GM12873 (cell line): ENCODE data around the gene DISC1.

Source experiments
- TF ChIP-seq, protein P1 (sequence below): IDR thresholded peaks from 2 replicates; pipeline ENCODE4 v1.5.1; 2012; ENCODE audit warnings: low read depth, mild to moderate bottlenecking, moderate library complexity, low read length, control low read depth; ENCODE audit not compliant: insufficient read depth; ENCODE audit errors: missing control alignments

Gene DISC1

DNA sequence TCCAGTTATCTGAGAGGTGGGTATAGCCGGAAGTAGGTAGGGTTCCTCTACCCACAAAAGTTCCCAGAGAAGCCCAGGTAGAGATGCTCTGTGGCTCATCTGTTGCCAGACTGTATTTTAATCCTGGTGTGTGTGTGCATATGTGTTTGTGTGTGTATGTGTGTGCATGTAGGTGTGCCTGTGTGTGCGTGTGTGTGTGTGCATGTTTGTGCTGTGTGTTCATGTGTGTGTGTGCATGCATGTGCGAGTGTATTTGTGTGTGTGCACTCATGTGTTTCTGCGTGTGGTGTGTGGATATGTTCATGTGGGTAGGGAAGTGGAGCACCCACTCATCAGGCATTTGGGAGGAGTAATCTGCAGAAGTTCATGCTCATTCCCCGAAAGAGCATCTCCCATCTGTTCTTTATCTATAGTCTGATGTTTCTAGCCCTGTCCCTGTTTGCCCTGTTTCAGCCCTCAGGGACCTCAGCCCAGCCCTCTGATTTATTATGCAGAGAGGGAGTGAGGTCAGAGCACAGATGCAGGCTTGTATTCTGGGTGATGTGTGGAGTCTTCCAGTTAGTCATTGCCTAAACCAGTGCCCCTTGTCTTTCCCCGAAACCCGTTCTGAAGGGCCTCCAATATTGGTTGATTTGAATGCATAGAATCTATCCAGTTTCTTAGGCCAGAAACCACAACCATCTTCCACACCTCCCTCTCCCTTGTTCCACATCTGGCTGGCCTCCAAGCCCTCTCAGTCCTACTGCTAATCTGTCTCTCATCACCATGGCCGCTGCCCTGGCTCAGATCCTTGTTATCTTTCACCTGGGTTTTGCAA, 69.1 kb downstream of the DISC1 start:
- TF ChIP-seq, protein P1, sequence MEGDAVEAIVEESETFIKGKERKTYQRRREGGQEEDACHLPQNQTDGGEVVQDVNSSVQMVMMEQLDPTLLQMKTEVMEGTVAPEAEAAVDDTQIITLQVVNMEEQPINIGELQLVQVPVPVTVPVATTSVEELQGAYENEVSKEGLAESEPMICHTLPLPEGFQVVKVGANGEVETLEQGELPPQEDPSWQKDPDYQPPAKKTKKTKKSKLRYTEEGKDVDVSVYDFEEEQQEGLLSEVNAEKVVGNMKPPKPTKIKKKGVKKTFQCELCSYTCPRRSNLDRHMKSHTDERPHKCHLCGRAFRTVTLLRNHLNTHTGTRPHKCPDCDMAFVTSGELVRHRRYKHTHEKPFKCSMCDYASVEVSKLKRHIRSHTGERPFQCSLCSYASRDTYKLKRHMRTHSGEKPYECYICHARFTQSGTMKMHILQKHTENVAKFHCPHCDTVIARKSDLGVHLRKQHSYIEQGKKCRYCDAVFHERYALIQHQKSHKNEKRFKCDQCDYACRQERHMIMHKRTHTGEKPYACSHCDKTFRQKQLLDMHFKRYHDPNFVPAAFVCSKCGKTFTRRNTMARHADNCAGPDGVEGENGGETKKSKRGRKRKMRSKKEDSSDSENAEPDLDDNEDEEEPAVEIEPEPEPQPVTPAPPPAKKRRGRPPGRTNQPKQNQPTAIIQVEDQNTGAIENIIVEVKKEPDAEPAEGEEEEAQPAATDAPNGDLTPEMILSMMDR, result no peak

- TF ChIP-seq, protein P1, result no peak
Observed at GRCh38 chr1:231699784-231700183, 73.2 kb downstream of the DISC1 start.

DNA sequence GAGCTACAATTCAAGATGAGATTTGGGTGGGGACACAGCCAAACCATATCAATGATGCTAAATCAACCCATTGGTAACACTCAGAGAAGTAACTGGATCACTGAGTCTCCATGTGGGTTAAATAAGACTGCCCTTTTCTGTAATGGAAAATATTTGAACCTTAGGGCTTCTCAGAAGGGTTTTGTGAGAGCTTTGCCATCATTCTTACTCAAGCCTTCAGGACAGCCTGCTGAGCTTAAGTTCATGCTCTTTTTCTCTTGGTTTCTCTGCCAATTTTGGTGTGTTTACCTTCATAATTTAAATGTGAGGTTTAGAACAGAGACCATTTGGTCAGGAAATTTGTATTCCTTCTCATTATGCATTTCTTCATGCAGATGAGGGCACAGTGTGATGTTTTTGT, 74.7 kb downstream of the DISC1 start:
- TF ChIP-seq, protein P1, result no peak

DNA sequence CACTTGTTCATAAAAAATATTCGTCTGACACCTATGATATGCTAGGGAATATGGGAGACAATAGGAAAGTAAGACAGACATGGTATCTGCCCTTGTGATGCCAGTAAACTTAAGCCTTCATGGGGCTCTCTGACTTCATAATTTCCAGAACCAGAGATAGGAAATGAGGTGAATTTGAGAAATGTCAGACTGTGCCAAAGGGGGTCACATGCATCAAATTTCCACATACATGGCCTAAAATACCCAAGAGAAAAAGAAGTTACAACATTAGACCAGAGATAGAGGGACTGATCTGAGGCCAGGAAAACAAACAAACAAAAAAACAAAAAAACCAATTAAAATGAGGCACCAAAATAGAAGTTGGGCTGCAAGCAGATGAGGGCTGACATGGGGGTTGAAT, 75.7 kb downstream of the DISC1 start:
- TF ChIP-seq, protein P1, result no peak

DNA sequence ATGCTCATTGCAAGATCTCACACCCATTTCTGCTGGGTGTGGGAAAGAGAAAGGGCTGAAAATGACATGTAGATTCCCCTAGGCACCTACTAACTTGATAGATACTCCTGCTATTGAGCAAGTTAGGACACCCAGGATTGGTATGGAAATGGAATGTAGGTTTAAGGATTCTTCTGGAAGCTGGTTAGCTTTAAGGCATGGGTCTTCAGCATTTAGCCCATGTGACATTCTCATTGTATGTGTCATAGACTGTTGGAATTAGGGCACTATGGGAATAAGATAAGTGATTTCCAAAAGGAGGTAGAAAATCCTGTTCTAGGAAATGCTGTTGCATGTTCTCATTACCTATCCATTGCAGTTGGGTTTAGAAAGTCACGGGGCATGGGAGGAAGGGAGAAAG, 76.2 kb downstream of the DISC1 start:
- TF ChIP-seq, protein P1, result no peak

DNA sequence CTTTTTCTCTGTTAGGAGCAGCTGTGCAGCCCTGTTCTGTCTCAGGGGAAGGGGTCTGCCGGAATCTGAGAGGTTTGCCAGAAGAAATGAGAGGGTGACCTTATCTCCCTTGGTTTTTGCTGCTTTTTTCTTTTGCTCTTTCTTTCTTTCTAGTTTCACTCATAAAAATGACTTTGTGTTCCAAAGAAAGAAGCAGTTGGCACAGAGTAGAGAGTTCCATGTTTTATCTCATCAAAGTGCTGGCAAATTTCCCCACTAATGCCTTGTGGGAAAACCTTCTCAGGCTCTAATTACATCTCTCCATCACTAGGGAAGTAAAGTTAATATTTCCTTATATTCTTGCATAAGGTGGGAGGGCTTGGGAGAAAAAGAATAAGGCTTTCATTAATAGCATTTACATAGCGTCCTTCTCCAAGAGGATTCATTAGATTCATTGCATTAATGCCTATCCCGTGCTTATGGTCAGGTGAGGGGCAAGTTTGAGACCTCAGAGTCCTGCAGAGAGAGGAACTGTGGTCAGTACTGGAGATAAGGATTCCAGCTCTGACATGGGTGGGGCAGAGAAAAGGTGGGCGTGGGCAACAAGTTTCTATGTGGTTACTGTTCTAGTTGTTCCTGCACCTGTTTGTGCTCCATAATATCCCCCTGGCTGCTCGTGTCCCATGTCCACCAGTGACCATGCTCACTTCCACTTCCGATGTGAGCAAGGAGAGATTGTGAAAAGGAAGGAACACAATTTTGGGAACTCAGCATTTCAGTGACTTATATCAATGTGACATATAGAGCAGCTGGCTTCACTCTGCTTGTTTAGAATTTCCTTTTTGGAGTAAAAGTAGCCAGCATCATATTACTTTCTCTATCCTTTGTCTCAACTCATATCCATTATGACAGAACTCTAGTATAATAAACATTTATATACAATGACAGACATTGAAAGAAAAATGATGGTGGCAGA, 79.5 kb downstream of the DISC1 start:
- TF ChIP-seq, protein P1, result no peak

GRCh38 chr1:231706934-231707333, 80.3 kb downstream of the DISC1 start:
- TF ChIP-seq, protein P1, result no peak
